ENCODE results near the gene RPS27L.

RPS27L gene

GRCh38 chr15:63187589-63188226 is 30.4 kb upstream of the RPS27L start:
- no peak for FAIRE-seq

- no peak for FAIRE-seq
These were observed 28.8 kb upstream of the RPS27L start for GRCh38 chr15:63186065-63186464.

DNA sequence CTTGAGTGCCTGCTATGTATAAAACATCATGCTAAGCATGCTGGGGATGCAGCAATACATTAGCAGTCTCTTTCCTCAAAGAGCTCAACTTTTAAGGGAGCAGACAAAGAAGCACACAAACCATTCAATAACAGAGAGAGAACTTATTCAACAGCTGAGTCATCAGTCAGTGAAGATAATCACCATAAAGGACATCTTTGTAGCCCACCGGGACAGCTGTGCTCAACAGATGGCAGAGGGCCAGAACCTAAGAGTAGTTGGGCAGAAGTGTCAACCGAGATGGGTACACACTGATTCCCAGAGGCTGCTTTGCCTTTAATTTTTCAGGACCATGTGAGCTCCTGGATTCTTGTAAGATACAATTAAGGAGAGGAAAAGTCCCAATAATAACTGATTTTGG is 27.9 kb upstream of the RPS27L start:
- no peak for FAIRE-seq

DNA sequence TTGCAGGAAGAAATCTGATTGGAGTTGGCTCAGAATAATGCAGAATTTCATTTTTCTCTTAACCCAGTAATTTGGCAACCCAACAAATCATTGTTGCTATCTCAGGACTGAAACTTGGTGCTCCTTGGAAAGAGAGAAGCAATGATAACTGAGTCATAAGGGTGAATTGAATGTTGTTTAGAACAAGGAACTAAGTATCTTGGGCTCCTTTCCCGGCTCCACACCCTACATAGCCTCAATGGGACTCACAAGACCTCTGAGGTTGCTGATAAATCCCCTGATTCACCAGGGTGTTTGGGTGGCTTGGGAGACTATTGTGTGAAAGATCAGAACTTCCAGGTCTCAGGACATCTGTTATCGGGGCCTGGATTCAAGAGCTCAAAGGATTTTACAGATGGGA is 24.4 kb upstream of the RPS27L start:
- FAIRE-seq, result no peak

- no peak for FAIRE-seq
These were observed 23.5 kb upstream of the RPS27L start for GRCh38 chr15:63180746-63181145.

DNA sequence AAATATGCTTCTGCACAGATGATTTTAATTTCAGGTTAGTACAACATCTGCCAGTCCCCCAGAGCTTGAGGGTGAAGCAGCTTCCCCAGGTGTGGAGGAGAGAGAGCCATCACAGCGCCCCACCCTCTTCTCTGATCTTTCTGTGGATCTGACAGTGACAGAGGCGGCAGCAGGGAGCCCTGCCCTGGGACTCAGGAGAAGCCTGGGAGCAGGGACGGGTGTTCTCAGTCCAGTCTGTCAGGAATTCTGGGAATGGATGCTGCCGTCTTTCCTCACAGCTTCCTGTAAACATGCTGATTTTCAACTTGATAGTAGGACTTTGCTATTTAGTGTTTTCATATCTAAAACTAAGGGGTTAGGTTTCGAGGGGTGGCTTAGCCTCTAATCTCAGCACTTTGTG is 20.8 kb upstream of the RPS27L start:
- FAIRE-seq, result no peak

GRCh38 chr15:63176302-63176701 is 19.0 kb upstream of the RPS27L start:
- no peak for FAIRE-seq

DNA sequence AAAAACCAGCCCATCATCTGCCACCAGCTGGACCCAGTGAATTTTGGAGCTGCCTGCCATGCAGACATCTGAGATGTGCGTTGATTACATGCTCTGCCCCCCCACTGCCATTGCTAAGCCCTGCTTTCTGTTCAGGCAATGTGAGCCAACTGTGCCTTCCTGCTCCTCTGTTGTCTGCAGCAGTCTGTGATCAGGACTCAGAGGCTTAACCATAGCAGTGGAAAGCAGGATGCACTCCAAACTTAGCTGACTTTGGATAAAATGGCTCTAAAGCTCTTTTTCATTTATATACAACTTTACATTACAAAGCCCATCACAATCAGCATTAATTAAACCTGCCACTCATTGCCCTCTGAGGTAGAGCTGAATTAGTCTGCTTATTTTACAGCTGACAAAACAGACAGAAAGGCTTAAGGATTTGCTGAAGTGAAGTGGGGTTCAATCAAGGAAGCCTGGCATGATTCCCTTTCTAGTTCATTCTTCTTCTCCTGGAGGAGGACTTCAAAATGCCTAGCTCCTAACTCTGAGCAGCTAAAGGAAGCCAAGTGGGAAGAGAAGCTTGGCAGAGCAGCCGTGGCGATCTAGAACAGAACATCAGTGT is 15.7 kb upstream of the RPS27L start:
- FAIRE-seq, result no peak

- no peak for FAIRE-seq
These were observed 15.1 kb upstream of the RPS27L start for GRCh38 chr15:63172376-63172775.

DNA sequence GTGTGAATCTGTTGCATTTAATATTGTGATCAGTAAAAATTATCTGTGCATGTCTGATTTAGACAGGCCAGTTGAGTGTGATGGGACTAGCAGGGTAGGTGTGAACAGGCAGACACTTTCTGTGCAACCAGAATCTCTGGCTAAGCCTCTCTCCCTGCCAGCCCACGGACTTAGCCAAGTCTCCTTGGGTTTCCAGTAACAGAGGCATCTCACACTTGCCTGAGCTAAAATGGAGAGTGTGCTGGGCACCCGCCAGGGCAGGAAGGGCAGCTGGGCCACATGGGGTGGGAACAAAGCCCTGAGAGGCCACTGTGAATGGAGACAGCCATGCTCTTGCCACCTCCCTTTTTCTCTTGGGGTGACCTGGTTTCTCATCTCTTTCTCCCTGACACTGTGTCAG is 12.5 kb upstream of the RPS27L start:
- no peak for FAIRE-seq

DNA sequence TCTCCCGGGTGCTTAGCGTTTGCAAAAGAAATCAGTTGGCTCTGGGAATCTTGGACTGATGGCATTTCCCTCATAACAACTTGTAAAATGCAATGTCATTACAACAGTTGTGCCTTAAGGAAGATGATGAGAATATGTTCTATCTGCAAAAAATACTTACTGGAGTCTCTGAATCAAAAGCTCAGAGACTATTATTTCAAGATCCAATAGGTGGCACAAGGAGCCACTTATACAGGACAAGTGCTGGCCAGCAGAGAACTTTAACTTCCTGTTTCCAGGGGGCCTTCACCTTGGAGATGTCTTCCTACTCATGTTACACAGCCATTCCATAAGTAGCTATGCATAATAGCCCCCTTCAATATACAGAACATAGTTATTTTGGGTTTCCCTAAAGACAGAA is 8.9 kb upstream of the RPS27L start:
- no peak for FAIRE-seq

DNA sequence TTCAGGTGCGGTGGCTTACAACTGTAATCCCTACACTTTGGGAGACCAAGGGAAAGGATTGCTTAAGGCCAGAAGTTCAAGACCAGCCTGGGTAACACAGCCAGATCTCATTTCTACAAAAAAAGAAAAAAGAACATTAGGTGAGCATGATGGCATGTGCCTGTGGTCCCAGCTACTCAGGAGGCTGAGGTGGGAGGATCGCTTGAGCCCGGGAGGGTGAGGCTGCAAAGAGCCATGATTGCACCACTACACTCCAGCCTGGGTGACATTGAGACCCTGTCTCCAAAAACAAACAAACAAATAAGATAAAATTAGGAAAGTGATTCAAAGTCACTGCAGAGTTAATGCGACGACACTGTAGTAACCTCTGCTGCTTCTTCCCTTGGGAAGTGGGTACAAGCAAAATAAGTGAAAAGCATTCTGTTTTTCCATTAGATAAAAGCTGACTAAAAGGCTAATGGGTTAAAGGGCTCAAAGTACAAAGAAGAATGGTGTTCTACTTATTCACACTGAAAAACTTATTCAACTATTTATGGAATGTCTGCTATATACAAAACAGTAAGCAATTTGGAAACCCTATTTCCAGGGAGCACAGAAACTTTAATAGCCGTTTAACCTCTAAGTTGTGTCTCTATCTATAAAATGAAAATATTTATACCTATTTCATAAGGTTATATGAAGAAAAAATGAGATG is 8.0 kb upstream of the RPS27L start:
- no peak for FAIRE-seq

GRCh38 chr15:63163217-63163616 is 5.9 kb upstream of the RPS27L start:
- FAIRE-seq, result no peak

DNA sequence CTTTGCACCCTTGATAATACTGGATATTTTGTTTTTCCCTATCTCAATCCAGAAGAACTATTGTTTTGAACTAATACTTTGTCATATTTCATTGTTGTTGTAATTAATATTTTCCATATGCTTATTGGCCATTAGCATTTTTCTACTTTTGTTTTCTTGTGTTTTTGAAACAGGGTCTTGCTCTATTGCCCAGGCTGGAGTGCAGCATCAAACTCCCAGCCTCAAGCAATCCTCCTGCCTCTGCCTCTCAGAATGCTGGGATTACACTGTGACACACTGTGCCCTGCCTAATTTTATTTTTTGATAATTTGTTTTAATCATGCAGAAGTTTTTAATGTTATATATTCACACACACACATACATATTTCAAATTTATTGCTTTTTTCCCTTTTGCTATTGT is 3.4 kb upstream of the RPS27L start:
- no peak for FAIRE-seq

GRCh38 chr15:63157891-63158431 is 684 bp upstream of the RPS27L start:
- FAIRE-seq, result no peak

DNA sequence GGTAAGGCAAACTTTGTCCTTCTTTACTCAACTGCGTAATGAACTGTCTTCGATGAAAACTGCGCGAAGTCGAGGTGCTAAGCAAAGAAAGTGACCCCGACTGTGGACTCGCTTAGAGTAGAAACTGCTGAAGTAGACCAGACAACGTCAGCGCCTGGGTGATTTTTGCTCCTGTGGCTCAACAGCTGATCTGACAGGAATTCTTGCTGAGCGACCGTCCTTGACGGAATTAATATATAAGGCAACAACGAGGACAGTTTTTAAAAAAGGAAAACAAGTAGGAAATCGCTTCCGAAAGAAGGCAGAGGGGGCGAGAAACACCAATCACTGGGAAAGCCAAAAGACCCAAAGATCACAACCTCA is 541 bp downstream of the RPS27L start:
- FAIRE-seq, result no peak

GRCh38 chr15:63156086-63156710 is 1.1 kb downstream of the RPS27L start:
- peak; percentile 37 for FAIRE-seq

DNA sequence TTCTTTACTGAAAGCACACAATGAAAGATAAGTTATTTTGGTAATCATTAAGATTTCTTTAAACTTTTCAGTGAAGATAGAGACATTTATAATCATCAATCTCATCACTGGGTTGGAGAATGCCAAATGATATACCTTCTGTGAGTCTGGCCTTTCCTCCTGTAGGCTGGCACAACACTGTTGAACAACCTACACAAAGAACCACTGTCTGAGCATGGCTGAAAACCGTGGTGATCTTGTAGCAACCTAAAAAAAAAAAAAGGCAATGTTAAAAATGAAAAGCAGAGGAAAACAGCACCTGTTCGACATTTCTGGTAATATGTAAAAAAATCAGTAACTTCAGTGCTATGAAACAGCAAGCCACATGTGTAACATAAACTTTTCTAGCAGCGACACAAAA is 1.8 kb downstream of the RPS27L start:
- FAIRE-seq, result no peak

- no peak for FAIRE-seq
These were observed 5.6 kb downstream of the RPS27L start for GRCh38 chr15:63151665-63152064.

GRCh38 chr15:63146684-63147083 is 10.6 kb downstream of the RPS27L start:
- no peak for FAIRE-seq

- no peak for FAIRE-seq
These were observed 11.9 kb downstream of the RPS27L start for GRCh38 chr15:63145426-63145825.

GRCh38 chr15:63140936-63141335 is 16.3 kb downstream of the RPS27L start:
- FAIRE-seq, result no peak

GRCh38 chr15:63136742-63137141 is 20.5 kb downstream of the RPS27L start:
- FAIRE-seq, result no peak

GRCh38 chr15:63135804-63136203 is 21.5 kb downstream of the RPS27L start:
- FAIRE-seq, result no peak
